H4 (cell line): ENCODE results near the gene DMWD. TPM values are rescaled to one million over a fixed set of nuclear protein-coding genes. Genes with fewer than 3 reads are reported as not detected.
A peak's percentile ranks its signal among the peaks of the same experiment; 100 is the strongest.
"Not testable (repeated sequence)": the region's sequence is repeated elsewhere in the genome, so short reads cannot be mapped to it uniquely, and the experiment has no call there.

Experiments
- DNase-seq: peaks from one replicate; pipeline ENCODE4 v3.0.0-alpha.2; 2015; ENCODE audit warnings: low spot score
- total RNA-seq: library from RNA; depleted of rRNA; stranded (reverse); fragments of >200 nt; shearing (Covaris generic); gene quantifications from 2 replicates; pipeline ENCODE4 v1.2.3, GENCODE V29; 2014

The DMWD gene
- total RNA-seq, 1 experiment from 2014 or later, result 5.9 TPM

DNA sequence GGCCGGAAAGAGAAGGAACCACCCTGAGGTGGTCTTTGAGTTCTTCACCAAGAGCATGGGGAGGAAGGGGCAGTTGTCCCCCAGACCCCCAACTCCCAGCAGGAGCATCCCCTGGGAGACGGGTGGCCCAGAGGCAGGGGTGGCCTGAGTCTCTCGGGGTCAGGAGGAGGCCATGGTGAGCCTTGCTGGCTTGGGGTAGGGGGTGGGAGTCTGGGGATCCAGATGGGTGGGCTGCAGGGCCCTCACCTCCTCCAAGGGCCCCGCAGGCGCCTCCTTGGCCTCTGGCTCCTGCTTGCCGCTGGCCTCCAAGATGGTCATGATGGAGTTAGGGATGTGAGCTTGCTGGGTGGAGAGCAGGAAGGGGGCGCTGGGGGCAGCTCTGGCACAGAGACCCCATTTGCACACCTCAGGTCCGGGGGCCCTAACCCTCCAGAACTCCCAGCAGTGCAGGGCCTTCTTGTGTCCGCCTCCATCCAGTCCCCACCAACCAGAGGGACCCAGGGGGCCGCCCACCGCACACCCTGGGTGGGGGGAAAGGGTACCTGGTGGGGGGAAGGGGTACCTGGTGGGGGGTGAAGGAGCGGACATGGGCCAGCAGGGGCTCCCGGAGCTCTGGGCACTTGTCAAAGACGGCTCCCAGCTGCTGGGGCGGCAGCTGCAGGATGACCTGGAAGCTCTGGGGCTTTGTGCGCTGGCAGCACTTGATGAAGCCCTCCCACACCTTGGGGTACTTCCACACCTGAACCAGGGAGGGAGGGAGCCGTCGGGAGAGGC is 23.8 kb upstream of the DMWD start:
- DNase-seq, result no peak

DNA sequence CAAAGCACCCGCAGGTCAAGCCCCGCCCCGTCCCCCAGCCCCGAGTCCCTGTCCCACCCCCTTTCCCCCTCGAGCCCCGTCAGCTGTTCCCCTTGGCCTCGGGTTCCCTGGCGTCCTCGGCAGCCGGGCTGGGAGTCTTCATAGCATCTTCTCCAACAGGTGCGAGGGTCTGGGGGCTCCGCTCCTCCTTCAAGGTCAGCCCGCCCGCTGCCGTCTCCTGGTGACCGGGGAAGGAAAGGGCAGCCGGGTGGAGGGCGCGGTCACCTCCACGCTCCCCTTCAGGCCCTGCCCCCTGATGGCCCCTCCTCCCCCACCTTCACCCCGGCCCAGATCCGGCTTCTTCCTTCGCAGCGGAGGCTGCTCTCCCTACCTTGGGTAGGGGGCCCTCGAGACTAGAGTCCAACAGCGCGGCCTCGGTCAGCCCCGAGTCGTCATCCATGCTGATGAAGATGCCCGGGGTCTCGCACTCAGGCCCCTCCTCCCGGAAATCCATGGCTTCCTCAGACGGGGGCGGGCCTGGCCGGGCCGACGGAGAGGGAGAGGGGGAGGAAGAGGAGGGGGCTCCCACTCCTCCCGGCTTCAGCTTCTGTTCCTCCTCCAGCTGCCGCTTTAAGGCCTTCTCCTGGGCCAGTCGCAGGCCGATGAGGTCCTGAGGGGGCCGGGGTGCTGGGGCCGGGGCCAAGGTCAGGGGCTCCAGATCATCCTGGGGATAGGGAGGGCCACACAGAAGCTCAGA is 23.0 kb upstream of the DMWD start:
- no peak for DNase-seq

DNA sequence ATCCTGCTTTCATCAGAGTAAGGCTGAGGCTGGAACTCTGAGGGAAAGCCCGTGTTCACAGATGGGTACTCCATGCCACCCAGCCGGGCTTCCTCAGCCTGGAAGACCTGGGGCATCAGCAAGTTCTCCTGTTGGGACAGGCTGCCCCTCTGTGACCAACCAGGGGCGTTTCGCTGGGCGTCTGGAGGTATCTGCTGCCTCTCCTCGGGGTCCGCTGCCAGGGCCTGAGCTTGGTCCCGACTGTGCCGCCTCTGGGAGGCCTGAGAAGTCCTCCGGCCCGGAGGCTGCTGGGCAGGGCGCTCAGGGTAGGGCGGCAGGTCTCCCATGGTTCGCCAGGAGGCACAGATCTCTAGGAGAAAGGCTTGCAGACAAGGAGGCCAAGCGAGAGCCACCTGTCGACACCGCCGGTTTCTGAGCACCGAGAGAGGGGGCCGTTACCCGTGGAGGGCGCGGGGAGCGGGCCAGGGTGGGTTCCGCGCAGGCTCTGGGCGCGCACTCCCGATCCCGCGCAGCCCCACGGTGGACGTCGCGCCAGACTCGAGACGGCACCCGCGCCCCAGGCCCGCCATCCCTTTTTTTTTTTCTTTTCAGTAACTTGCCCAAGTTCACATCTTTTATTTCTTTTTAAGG is 22.3 kb upstream of the DMWD start, which contains the start of gene RSPH6A:
TSS of gene RSPH6A (minus strand) at position 458 of the 630 bp plus-strand sequence. CDS start at position 326, 132 bp downstream.
- DNase-seq, result no peak

DNA sequence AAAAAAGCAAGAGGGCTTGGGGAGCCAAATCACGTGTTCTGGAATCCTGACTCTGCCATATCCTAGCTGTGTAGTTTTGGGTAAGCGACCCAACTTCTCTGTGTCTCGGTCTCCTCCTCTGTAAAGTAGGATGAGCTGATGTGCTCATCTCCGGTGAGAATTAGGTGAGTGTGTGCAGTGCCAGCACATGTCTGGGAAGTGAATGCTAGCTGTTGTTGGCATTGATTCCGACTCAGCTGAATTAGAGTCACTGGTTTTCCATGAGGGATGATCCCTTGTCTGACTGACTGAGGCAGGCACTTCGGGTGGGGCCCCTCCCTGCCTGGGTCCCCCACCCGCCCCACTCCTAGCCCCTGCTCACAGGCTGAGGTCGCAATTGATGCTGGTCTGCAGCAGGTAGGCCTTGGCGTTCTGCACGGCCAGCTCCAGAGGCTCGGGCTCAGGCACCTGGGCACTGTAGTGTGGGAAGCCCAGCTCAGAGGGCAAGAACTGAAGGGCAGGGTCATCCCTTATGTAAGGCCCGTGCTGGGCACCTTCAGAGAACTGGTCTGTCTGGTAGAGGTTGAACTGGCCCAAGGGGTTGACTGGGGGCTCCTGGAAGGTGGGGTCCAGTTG is 21.6 kb upstream of the DMWD start:
- DNase-seq, result no peak

DNA sequence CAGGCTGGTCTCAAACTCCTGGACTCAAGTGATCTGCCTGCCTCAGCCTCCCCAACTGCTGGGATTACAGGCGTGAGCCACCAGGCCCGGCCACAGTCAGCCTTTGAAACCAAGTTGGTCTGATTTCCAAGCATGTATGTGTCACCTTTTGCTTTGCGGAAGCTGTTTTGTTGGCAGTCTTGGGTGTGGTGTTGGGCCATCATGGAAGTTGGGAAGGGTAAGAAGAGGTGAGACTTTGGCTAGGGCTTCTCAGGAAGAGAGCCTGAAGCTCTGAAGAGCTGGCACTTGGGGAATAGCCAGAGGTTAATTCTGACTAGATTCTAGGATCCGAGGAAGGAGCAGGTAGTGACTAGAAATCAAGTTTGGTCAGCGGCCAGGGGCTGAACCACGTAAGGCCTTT is 19.7 kb upstream of the DMWD start:
- no peak for DNase-seq

DNA sequence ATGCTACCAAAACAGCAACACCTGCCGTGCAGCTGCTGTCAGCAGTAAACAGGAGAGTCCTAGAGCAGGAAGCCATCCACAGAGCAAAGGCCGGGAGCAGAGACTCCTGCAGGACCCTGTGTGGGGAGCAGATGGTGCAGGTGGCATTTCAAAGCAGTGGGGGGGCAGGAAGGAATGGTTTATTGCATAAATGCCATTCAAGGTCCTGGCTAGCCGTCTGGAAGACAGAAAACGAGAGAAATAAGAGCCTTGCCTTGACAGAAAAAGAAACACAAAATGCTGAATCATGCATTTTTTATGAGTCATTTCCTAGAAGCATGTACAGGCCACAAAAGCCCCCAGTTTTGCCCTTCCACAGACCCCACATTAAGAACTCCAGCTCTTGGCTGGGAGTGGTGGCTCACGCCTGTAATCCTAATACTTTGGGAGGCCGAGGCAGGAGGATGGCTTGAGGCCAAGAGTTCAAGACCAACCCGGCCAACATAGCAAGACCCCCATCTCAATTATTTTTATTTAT is 17.1 kb upstream of the DMWD start:
- DNase-seq, result peak; percentile 43

DNA sequence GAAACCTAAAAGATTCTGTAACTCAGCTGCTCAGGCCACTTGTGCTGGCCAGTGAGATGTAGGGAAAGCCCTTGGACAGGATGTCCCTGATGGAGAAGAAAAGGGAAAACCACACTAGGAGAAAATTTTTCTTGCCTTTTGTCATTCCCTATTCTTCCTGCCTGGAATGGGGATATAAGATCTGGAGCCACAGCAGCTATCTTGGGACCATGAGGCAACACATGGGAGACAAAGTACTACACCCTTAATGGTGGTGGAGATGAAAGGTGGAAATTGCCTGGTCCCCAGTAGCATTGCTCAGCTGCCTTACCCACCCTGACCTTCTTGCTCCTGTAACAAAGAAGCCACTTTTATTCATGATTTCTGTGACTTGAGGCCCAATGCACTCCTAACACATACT is 13.1 kb upstream of the DMWD start:
- DNase-seq, result no peak

DNA sequence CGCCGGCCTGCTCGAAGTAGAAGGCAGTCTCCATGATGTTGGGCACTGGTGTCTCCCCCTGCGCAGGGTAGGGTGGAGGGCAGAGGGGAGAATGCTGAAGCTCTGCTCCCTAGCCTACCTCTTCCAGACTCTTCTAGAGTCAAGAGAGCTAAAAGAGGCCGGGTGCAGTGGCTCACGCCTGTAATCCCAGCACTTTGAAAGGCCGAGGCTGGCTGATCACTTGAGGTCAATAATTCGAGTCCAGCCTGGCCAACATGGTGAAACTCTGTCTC is 12.2 kb upstream of the DMWD start:
- DNase-seq, result no peak

DNA sequence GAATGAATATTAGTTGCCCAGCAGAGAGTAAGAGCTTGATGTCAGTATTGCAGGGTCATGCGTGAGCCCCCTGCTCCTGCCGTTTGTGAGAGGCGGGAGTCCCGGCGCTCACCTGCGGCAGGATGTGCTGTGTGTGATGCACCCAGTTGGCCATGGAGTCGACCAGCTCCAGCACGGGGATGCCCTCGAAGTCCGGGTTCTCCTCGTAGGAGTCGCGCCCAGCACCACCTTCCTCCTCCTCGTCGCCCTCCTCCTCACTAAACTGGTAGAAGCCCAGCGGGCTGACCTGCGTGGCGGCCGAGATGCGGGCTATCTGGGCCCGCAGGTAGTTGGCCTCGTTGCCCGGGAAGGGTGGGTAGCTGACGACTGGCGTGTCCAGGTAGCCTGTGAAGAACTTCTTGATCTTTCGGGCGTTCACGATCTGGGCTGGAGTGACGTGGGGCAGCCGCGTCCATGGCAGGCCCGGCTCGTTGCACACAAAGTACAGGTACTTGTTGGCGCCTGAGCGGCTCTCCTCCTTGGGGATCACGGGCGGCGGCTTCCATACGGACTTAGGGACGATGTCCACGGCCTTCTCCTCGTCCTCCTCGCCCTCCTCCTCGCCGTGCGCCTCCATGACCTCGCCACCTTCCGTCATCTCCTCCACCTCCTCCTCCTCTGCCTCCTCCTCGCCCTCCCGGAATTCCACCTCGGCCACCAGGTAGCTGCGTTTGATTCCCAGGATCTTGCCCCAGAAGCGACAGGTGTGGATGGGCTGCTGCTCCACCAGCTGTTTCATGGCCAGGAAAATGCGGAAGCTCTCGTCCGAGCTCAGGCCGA is 11.7 kb upstream of the DMWD start:
- no peak for DNase-seq

DNA sequence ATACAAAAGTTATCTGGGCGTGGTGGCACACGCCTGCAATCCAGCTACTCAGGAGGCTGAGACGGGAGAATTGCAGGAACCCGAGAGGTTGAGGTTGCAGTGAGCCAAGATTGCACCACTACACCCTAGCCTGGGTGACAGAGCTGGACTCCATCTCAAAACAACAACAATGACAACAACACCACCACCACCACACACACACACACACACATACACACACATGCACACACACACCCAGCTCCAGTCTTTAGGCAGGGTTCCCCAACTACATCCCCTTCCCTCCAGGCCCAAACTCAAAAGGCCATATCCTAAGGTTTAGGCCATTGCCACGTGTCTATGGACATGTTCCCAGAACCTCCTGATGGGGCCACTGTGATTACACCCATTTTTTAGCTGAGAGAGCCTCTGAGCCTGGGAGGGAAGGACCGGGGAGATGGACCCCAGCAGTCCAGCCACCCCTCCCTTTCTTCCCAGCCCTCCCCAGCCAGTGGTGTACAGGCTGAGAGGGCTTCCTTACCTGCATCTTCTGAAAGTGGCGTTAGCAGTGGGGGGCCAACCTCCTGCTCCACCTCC is 9.0 kb upstream of the DMWD start:
- DNase-seq, result no peak

DNA sequence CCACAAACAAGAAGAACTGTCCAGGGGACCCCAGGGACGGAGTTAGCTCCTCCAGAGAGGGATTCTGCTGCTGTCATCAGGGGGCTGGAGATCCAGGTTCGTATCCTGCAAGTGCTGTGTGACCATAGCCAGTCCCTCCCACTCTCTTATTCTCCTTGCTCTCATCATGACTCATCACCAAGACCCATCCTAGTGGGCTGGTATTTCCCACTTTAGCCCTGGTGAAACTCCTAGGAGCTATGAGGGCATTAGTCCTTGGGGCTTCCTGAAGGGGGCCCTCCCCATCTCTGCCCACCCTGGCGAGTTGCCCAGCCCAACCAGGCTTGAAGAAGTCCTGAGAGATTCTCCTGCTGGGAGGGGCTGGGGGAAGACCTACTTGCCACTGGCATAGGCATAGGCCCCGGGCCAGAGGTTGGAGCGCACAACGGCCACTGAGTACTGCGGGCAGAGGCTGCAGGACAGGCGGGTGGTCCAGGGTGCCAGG is 7.5 kb upstream of the DMWD start:
- peak; percentile 44 for DNase-seq

DNA sequence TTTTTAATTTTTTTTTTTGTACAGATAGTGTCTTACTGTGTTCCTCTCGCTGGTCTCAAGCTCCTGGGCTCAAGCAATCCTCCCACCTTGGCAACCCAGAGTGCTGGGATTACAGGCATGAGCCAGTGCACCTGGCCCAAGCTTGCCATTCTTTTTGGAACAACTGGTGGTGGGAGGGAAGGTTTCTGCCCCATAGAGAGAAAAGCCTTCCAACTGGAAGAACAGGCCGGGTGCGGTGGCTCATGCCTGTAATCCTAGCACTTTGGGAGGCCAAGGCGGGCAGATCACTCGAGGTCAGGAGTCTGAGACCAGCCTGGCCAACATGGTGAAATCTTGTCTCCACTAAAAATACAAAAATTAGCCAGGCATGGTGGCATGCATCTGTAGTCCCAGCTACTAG is 6.9 kb upstream of the DMWD start:
- DNase-seq, result not testable (repeated sequence)

DNA sequence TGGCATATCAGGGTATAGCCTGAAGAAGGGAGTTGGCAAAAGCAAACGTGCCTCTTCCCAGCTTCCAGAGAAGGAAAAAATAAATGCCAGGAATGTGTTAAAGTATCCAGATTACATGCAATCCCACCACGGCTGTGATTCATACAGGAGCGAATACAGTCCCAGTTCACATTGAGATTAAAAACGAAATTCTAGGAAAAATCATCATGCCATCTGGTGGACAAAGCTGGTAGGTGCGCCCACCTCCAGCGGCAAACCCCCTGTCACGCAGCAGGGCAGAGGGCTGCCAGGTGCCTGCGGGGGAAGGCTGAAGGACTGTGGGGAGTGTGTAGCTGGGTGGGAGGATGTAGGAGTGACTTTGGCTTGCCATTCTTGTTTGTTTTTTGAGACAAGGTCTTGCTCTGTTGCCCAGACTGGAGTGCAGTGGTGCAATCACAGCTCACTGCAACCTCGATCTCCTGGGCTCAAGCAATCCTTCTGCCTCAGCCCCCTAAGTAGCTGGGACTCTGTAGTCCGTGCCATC is 6.4 kb upstream of the DMWD start:
- DNase-seq, result peak; percentile 47

DNA sequence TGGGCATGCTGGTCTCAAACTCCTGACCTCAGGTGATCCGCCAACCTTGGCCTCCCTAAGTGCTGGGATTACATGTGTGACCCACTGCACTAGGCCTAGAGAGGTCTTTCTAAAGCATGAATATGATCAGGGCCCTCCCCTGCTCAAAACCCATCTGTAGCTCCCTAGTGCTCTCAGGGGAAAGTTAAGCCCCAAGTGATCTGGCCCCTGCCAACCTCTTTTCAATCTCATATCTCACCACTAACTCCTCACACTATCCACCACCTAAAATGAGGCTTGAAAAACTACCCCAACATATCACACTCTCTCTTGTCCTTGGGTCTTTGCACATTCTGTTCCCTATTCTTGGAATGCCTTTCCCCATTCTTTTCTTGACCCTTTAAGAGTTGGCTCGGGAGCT is 2.0 kb upstream of the DMWD start:
- no peak for DNase-seq

DNA sequence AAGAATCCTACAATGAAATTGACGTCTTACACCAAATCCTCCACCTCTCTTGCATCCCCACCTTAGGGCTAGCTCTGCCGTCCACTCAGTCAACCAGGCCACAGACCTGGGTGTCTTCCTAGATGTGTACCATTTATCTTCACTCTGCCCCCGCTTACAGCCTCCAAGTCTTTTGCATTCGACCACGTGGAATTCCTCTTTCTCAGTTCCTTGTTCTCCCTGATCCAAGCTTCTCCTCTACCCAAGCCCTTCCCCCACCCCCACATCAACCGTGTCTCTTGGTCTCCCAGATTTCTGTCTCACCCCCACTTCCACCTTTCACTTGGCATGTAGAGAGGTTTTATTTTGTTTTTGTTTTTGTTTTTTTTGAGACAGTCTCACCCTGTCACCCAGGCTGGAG is 1.2 kb upstream of the DMWD start:
- DNase-seq, result no peak

DNA sequence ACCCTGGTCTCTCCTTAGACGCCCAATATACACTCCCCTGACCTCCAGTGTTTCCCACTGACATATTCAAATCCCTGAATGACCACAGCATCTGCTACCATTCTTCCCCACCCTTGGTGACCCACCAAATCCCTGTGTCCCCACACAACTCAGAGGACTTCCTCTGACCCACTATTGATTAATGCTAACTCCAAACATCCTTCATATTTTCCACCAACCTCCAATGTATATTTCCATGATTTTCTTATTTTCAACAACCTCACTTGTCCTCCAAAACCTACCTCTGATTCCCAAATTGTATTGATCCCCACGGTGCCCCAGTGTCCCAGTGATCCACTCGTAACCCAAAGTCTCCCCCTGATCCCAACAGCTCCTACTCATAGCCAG is 526 bp upstream of the DMWD start:
- no peak for DNase-seq

DNA sequence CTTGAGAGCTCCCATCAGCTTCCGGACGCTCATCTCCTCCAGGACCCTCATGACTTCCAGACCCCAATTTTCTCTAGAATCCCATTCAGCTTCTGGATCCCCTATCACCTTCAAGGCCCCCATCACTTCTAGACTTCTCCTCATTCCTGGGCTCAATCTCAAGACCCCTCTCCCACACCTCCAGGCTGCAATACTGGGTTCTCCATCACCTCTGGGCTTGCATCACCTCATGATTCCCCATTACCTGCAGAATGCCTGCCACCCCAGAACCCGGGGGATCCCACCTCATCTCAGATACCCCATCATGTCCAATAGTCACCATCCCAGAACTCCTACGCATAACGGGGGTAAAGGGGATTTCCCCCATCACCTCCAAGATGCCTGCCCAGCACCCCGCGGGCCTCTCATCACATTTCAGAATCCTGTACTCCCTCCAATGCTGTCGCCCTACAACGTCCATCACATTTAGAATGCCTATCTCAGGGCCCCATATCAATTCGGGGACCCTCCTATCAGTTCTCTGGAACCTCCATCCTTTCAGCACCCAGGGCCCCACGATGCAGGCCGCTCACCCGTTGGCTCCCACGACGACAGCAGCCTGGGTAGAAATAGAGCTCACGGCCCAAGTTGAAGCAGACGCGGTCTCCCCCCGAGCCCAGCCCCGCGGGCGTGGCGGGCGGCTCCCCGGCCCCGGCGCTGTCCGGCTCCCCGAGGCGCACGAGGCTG is 738 bp downstream of the DMWD start:
- no peak for DNase-seq

DNA sequence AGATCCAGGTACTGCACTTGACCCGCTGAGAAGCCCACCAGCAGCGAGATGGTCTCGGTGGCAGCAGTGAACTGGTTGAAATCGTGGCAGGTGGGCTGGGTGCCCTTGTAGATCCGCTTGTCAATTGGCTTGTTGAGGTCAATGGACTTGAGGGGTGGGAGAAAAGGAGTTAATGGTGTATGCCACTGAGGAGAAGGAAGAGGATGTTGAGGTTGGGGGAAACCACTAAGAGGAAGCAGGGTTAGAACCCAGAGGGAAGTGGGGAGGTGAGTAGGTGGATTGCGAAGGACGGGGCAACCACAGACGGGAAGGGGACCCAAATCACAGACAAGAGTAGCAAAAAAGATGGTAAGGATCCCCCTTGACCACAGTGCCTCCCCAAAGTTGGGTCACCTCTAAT is 1.7 kb downstream of the DMWD start:
- DNase-seq, result no peak

DNA sequence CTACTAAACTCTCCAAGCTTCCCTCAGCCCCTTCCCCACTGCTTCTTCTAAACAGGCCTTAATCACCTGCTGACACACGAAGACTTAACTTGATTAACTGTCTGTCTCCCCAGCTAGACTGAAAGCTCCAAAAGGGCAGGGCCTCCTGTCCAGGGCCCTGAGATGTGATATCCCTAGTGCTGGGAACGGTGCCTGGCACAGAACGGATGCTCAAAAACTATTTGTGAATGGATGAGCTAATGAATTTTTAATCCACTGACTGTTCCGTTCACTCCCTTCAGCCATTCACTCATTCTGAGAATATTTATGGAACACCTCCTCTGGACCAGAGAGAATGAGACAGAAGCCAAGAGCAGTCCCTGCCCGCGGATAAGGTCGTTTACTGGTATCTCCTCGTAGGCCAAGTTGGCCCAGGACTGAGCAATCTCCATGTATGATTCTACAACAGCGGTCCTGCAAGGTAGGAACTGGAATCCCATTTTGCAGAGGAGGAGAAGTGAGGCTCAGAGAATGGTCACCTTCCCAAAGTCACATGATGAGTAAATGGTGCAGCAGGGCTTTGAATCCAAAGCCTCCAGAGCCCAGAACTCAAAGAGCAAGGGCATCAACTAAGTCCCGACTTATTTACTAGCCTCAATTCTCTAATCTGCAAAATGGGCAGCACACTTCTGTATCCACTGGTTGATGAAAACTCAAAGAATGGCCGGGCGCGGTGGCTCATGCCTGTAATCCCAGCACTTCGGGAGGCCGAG is 3.4 kb downstream of the DMWD start:
- no peak for DNase-seq
